Activated CD4-positive, alpha-beta T cell treated with anti-CD3 and anti-CD28 coated beads, Interleukin-2, Interleukin-4, amounts not matched to agents 100 ng/mL and 50 ng/mL, durations not matched to agents 16 hours and 8 hours (primary cell): Measurements from ENCODE around the gene GPR162.

Experiments used
- DNase-seq: peaks from one replicate; pipeline ENCODE4 v3.0.0-alpha.2; 2020; ENCODE audit warnings: low spot score

The GPR162 gene

GRCh38 chr12:6823182-6824084 lies 1.8 kb downstream of the GPR162 start:
- DNase-seq = no peak

GRCh38 chr12:6824085-6824775 lies 2.6 kb downstream of the GPR162 start:
- no peak for DNase-seq

GRCh38 chr12:6824901-6825381 lies 3.3 kb downstream of the GPR162 start:
- DNase-seq = no peak

- peak; percentile 81 for DNase-seq
Observed at GRCh38 chr12:6825398-6826124, 3.9 kb downstream of the GPR162 start.

- no peak for DNase-seq
Observed at GRCh38 chr12:6826125-6826733, 4.6 kb downstream of the GPR162 start.

- DNase-seq = no peak
Observed at GRCh38 chr12:6826734-6827436, 5.3 kb downstream of the GPR162 start.

GRCh38 chr12:6827437-6827911 lies 5.9 kb downstream of the GPR162 start:
- peak; percentile 35 for DNase-seq

GRCh38 chr12:6827982-6828780 lies 6.6 kb downstream of the GPR162 start, which contains the start of gene P3H3:
Gene P3H3 (plus strand): TSS chr12:6828407. CDS start chr12:6828441, 34 bp downstream.
- DNase-seq = no peak

GRCh38 chr12:6828781-6829535 lies 7.3 kb downstream of the GPR162 start:
- no peak for DNase-seq

GRCh38 chr12:6829536-6830220 lies 8.1 kb downstream of the GPR162 start:
- no peak for DNase-seq

GRCh38 chr12:6830286-6830890 lies 8.8 kb downstream of the GPR162 start:
- no peak for DNase-seq

GRCh38 chr12:6830999-6831398 lies 9.4 kb downstream of the GPR162 start:
- no peak for DNase-seq

GRCh38 chr12:6831450-6831995 lies 9.9 kb downstream of the GPR162 start:
- no peak for DNase-seq

- DNase-seq = no peak
Observed at GRCh38 chr12:6832125-6832524, 10.5 kb downstream of the GPR162 start.

GRCh38 chr12:6833189-6833890 lies 11.7 kb downstream of the GPR162 start:
- DNase-seq = no peak

GRCh38 chr12:6834254-6834653 lies 12.6 kb downstream of the GPR162 start:
- no peak for DNase-seq

GRCh38 chr12:6834873-6835272 lies 13.3 kb downstream of the GPR162 start:
- DNase-seq = no peak

- DNase-seq = no peak
Observed at GRCh38 chr12:6836851-6837250, 15.2 kb downstream of the GPR162 start.
